Measurements from ENCODE around the gene SLC1A3. TPM values are rescaled to one million over a fixed set of nuclear protein-coding genes. Genes with fewer than 3 reads are reported as not detected.

SLC1A3 gene
- total RNA-seq, 1 experiment from 2014 or later: 18.6 TPM

- no peak overlapping the region for H3K14ac ChIP-seq (ENCODE audit: insufficient read depth, low read length)
- DNase-seq: no peak
- H3K36me3 Mint-ChIP-seq (ENCODE audit: insufficient read depth in 1 of 3, low read depth in 3 of 3): peaks cover 4 to 23% (median 15%) of the 10 kb centered on the region in 3 experiments; a peak in 5 of 7 replicates
- H3K79me1 ChIP-seq (ENCODE audit: insufficient read depth, low read depth, low read length, poor library complexity, severe bottlenecking): no peaks in the 10 kb centered on the region
- H2BK120ac ChIP-seq (ENCODE audit: low read depth, low read length, poor library complexity, severe bottlenecking): no peak overlapping the region
- no peaks in the 10 kb centered on the region for H3K9me3 Mint-ChIP-seq
- no peak overlapping the region for H3K9ac ChIP-seq (ENCODE audit: extremely low read depth, insufficient read length, low read length)
- no peak overlapping the region for H4K91ac ChIP-seq (ENCODE audit: insufficient read length, low read depth, low read length)
- H2AK5ac ChIP-seq (ENCODE audit: insufficient read length, low read length): no peak overlapping the region
- H3K23ac ChIP-seq (ENCODE audit: insufficient read length, low read depth, low read length): no peak overlapping the region
- no peak overlapping the region for H2BK20ac ChIP-seq (ENCODE audit: low read depth, low read length, poor library complexity, severe bottlenecking)
- no peak overlapping the region for H3K56ac ChIP-seq (ENCODE audit: insufficient read length, low read depth, low read length)
- H3K4me3 Mint-ChIP-seq: no peak overlapping the region
- H3K4ac ChIP-seq (ENCODE audit: low read depth, low read length): no peak overlapping the region
- H4K20me1 ChIP-seq (ENCODE audit: control insufficient read depth, insufficient read depth, insufficient read length): no peaks in the 10 kb centered on the region
- H3K27me3 Mint-ChIP-seq (ENCODE audit: low read depth): no peaks in the 10 kb centered on the region
- H3K4me2 ChIP-seq (ENCODE audit: insufficient read depth, insufficient read length, low read length): no peak overlapping the region
- H3K23me2 ChIP-seq (ENCODE audit: insufficient read length, low read depth, low read length, poor library complexity, severe bottlenecking): no peaks in the 10 kb centered on the region
- H2BK5ac ChIP-seq (ENCODE audit: insufficient read length, low read length): no peak overlapping the region
- H3K18ac ChIP-seq (ENCODE audit: insufficient read length, low read depth, low read length): no peak overlapping the region
- H3K9me3 ChIP-seq (ENCODE audit: control insufficient read depth, low read depth, low read length): no peaks in the 10 kb centered on the region
- no peak overlapping the region for H2BK12ac ChIP-seq (ENCODE audit: insufficient read length, low read depth, low read length)
- no peaks in the 10 kb centered on the region for H3K79me2 ChIP-seq (ENCODE audit: insufficient read depth, low read length)
- peaks cover 0 to 5% of the 10 kb centered on the region in 2 experiments; a peak in 1 of 4 replicates for H3K4me1 Mint-ChIP-seq
- no peak overlapping the region for H4K8ac ChIP-seq (replicated peaks; ENCODE audit: insufficient read length, low read depth, low read length)
- no peak for TF ChIP-seq CTCF (conservative IDR thresholded peaks at IDR 0.05)
- H3K27ac Mint-ChIP-seq: no peak overlapping the region
- H3T11ph ChIP-seq (ENCODE audit: low read length): no peak overlapping the region
- H3K27me3 ChIP-seq (ENCODE audit: insufficient read depth, low read length): no peaks in the 10 kb centered on the region
- no peak overlapping the region for H4K5ac ChIP-seq (ENCODE audit: insufficient read length, low read depth, low read length)
- H3K4me1 ChIP-seq (ENCODE audit: insufficient read depth, low read length): no peaks in the 10 kb centered on the region
- H2BK15ac ChIP-seq (ENCODE audit: low read depth, low read length): no peak overlapping the region
- H2AFZ ChIP-seq (ENCODE audit: low read length): no peak overlapping the region
- no CpG with 5 or more reads among the region's 1 CpG for WGBS (ENCODE audit: extremely low coverage, insufficient read length, low lambda C conversion rate)
- no peak overlapping the region for H3K27ac ChIP-seq (ENCODE audit: insufficient read length, low read depth, low read length)
Observed at GRCh38 chr5:36631154-36631553, 24.7 kb downstream of the SLC1A3 start.

Measured in H9 (cell line).